HG03135 (cell line): Measurements from ENCODE around the gene NUDT9.
"Not testable (repeated sequence)": the region's sequence is repeated elsewhere in the genome, so short reads cannot be mapped to it uniquely, and the experiment has no call there.

Source experiments
- ATAC-seq: cut with Tn5 transposase; IDR thresholded peaks from one replicate; pipeline ENCODE4 v1.9.1; 2021; ENCODE audit warnings: mild to moderate bottlenecking, moderate library complexity; ENCODE audit not compliant: unreplicated experiment

NUDT9 gene

DNA sequence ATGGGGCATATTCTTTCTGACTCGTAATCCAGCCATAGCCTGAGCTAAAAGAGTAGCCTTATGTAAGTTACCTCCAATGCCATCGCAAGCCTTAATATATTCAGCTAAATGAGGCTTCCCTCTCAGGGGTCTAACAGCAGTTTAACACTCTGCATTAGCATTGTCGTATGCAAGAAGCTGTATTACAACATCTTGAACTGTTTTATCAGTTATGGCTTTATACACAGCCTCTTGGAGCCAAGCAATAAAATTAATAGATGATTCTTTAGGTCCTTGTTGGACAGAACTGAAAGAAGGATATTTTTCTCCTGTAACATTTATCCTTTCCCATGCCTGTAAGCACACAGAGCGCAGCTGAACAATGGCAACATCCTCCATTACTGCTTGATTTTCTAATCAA, 15.5 kb upstream of the NUDT9 start:
- ATAC-seq: not testable (repeated sequence)

DNA sequence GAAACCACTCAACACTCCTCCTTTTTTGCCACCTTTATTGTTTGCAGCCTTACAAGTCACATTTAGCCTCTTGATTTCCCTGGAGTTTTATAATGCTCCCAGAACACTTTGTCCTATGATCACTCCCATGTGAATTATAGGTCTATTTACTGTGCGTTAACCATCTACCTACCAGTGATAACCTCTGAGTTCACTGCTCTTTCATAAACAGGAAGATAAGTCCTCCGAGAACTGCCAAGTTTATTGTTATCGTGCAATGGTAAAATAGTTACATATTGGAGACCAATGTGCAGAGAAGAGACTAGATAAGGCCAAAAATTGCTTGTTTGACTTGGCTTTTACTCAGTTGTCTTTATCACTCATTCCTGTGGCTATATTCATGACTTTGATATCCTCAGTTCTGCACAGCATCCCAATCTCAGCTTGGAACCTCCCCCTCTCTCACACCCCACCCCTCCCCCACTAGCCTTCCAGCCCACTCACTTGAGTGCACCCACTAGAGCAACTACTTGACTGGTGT, 12.9 kb upstream of the NUDT9 start:
- no peak for ATAC-seq

DNA sequence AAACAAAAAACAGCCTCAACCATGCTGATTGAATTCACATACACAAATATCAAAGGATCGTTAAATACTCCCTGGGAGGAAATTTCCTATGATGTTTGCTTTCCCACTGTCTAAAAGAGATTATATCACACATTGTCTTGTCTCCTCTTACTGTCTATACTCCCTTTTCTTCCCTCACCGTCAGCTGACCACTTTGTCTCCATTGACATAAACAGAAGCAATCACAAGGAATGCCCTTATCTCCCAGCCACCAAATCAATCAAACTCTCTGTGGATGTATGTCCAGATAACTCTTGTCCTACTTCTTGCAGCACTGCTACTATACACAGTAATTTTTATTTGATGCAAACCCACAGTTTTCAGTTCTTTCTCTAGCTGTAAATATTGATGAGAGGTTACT, 12.2 kb upstream of the NUDT9 start:
- ATAC-seq: no peak

GRCh38 chr4:87410679-87411078, 11.7 kb upstream of the NUDT9 start:
- ATAC-seq: no peak

DNA sequence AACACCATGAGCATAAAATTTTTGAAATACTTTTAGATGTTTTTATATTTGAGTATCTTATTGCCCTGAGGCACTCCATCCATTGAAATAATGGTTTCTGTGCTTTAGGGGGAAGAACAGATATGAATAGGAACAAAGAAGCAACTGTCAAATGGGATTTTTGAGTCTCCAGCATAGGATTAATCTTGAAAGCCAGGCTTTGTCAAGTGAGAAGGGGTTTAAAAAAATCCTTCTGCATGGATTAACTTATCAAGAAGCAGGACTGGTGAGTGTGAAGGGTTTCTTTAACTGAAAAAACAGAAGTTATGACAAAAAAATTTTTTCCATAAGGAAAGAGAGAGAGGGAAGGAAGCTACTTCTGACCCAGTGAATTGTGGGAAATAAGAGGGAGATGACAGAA, 7.6 kb upstream of the NUDT9 start:
- ATAC-seq: no peak

DNA sequence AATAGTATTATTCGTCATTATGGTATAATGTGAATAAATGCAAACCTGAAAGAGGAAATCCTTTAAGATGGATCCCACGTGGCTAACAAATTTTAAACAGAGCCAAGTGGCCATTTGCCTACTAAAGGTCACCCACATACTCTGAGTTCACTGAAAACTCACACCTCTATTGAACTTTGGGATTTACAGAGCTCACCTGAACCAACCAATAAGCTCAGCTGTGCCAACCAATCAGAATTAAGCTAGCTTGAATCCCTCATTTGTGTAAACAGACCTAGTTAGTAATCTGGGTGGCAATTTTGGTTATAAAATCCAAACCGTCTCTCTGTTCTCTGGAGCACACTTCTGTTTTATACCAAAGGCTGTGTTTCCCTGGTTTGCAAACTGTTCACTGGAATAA, 5.4 kb upstream of the NUDT9 start:
- ATAC-seq: no peak

GRCh38 chr4:87418410-87418809, 4.0 kb upstream of the NUDT9 start:
- ATAC-seq: not testable (repeated sequence)

DNA sequence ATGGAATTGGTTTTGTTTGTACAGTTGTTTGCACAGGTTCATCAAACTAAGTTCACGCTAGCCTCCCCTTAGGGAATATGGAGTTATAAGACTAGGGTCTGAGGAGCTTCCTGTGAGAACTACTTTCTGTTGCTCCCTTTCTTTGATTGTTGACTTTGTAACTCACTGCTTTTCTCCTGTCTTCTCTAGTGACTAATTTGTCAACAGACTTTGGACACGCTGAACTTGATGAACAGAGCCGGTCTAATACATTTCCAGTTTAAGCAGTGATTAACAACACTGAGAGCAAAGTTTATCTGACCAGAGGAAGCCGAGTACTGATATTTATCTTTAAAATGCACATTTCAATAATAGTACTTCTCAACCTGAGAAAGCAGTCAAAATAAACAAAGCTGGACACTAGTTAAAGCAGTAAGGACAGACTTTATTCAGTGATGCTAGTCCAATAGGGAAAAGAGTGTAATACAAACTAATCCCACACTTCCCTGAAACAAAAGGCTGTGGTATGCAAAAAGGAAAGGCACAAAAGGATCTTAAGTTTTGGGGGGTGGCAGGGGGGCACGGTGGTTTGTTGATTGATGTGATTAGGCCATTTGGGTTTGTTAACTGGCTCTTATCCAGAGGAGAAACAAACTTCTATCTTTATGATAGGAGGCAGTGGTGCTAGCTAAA, 2.7 kb upstream of the NUDT9 start:
- no peak for ATAC-seq

GRCh38 chr4:87420276-87420830, 2.0 kb upstream of the NUDT9 start:
- ATAC-seq: no peak

- no peak for ATAC-seq
Observed at GRCh38 chr4:87423317-87424098, 1.1 kb downstream of the NUDT9 start.

- ATAC-seq: not testable (repeated sequence)
Observed at GRCh38 chr4:87424099-87424543, 1.7 kb downstream of the NUDT9 start.

DNA sequence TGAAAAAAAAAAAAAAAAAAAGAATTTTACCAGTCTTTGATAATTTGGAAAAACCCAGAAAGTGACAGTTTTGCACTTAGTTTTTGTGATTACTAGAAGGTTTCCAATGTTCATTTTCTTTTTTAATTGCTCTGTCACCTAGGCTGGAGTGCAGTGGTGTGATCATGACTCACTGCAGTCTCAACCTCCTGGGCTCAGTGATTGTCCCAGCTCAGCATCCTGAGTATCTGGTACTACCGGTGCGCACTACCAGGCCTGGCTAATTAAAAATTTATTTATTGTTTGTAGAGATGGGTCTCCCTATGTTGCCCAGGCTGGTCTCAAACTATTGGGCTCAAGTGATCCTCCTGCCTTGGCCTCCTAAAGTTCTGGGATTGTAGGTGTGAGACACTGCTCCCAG, 3.3 kb downstream of the NUDT9 start:
- ATAC-seq: no peak

GRCh38 chr4:87426865-87427517, 4.6 kb downstream of the NUDT9 start:
- no peak for ATAC-seq

GRCh38 chr4:87427518-87427868, 5.1 kb downstream of the NUDT9 start:
- ATAC-seq: no peak

DNA sequence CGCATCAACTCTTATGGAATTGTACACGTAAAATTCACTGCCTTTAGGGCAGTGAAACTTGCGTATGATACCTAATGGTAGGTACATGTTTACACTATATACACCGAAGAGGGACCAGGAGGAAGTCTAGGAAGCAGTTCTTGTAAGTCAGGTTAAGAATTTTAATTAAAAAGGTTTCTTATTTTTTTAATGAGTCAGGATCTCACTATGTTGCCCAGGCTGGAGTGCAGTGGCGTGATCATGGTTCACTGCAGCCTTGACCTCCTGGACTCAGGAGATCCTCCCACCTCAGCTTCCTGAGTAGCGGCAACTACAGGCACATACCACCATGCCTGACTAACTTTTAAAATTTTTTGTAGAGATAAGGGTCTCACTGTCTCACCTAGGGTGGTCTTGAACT, 6.6 kb downstream of the NUDT9 start:
- no peak for ATAC-seq

DNA sequence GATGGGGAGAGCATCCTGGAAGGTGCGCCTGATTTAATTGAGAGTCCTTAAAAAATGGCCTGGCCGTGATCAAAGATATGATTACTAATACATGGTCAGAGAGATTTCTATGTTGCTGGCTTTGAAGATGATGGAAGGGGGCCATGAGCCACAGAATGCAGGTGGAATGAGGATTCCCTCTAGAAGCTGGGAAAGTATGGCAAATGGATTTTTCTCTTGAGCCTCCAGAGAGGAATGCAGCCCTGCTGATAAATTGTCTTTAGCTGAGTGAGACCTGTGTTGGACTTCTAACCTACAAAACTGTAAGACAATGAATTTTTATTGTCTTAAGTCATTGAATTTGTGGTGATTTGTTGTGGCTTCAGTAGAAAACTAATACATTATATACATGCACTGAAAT, 7.7 kb downstream of the NUDT9 start:
- no peak for ATAC-seq

- no peak for ATAC-seq
Observed at GRCh38 chr4:87433342-87433741, 11.0 kb downstream of the NUDT9 start.

DNA sequence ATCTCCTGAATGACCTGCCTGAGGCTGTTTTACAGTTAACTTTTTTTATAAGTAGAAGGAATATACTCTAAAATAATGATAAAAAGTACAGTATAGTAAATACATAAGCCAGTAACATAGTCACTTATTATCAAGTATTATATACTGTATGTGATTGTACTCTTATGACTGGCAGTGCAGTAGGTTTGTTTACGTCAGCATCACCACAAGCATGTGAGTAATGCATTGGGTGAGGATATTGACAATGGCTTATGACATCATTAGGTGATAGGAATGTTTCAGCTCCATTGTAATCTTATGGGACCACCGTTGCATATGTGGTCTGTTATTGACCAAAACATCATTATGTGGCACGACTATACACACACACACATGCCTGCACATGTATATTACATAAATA, 20.5 kb downstream of the NUDT9 start:
- no peak for ATAC-seq

DNA sequence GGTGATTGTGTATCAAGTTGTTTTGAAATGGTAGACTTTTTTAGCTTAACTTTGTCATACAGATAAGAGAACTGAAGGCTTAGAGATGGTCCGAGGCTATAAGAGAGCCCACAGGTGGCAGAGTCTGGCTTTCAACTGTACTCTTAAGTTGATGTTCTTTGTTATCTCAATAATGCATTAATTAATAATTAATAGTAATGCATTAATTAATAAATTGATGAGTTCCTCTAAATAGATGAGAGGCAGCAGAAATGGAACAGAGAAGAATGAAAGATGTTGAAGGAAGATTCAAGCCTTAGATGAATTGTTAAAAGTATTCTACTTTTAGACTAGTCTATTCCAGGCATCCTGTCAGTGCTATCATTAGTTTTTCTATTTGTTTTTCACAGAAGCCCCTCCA, 22.4 kb downstream of the NUDT9 start:
- ATAC-seq: no peak

- no peak for ATAC-seq
Observed at GRCh38 chr4:87445964-87446363, 23.6 kb downstream of the NUDT9 start.

- not testable (repeated sequence) for ATAC-seq
Observed at GRCh38 chr4:87446375-87446774, 24.0 kb downstream of the NUDT9 start.

DNA sequence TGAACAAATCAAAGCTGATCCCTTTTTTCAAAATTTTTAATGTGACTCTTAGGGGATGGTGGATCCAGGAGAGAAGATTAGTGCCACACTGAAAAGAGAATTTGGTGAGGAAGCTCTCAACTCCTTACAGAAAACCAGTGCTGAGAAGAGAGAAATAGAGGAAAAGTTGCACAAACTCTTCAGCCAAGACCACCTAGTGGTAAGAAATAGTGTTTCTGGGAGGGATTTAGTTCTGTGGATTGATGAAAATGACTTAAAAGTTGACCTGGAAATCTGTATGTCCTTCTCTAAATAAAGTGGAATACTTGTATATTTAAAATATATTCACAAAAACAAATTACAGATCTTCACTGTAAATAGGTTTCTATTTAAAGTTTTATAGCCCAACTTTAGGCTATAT, 29.2 kb downstream of the NUDT9 start:
- no peak for ATAC-seq
